GM12875 (cell line): ENCODE results near the gene EBP.
A peak's percentile ranks its signal among the peaks of the same experiment; 100 is the strongest.

ENCODE experiments used
- H3K4me3 ChIP-seq: one replicate; pipeline ENCODE4 v1.5.1; 2011; ENCODE audit warnings: low read depth, low read length, control low read depth
- TF ChIP-seq, protein P1 (sequence below): IDR thresholded peaks from 2 replicates; pipeline ENCODE4 v1.5.1; 2011; ENCODE audit warnings: low read depth, mild to moderate bottlenecking, control low read depth, inconsistent platforms, low read length, moderate library complexity, borderline replicate concordance; ENCODE audit not compliant: insufficient read depth

The EBP gene

DNA sequence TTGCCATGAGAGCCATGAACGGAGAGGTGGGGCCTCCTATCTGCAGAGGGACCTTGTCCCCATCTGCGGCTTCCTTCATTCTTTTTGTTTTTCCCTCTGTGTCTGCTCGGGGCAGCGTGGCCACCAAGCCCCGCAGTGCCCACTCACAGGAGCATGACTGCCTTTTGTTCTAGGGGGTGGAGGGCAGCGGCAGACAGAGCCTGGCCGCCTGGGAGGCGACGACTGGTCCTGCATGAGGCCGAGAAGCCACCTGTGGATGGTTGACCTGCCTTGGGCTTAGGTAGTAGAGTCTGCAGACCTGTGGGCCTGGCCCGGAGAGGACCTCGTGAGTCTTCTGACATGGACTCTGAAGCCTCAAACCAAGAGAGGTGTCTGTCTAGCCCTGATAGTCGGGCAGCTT lies 54.0 kb downstream of the EBP start:
- peak overlapping the region; percentile 87 for H3K4me3 ChIP-seq

DNA sequence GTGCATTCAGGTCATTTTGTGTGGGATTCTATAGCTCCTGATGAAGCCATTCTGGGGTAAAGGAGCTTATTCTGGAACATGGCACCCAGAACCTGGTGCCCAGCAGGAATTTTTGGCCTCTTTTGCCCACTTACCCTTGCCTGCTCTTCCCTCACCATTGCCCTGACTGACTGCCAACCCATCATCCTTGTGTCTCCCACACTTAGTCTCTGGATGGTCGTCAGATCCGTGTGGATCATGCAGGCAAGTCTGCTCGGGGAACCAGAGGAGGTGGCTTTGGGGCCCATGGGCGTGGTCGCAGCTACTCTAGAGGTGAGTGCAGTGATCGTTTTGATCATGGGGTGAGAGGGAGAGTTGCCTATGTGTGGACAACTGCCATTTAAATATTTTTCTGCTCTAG lies 54.5 kb downstream of the EBP start:
- H3K4me3 ChIP-seq = peak overlapping the region; percentile 87
- TF ChIP-seq, protein P1, sequence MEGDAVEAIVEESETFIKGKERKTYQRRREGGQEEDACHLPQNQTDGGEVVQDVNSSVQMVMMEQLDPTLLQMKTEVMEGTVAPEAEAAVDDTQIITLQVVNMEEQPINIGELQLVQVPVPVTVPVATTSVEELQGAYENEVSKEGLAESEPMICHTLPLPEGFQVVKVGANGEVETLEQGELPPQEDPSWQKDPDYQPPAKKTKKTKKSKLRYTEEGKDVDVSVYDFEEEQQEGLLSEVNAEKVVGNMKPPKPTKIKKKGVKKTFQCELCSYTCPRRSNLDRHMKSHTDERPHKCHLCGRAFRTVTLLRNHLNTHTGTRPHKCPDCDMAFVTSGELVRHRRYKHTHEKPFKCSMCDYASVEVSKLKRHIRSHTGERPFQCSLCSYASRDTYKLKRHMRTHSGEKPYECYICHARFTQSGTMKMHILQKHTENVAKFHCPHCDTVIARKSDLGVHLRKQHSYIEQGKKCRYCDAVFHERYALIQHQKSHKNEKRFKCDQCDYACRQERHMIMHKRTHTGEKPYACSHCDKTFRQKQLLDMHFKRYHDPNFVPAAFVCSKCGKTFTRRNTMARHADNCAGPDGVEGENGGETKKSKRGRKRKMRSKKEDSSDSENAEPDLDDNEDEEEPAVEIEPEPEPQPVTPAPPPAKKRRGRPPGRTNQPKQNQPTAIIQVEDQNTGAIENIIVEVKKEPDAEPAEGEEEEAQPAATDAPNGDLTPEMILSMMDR = no peak

More for the DNA sequence above, 54.0 kb downstream of the EBP start:
- TF ChIP-seq, protein P1 = no peak
